SU-DHL-6 (cell line): ENCODE data around the gene DCHS2.

Experiments
- CTCF ChIP-seq: fragments of 200-600 bp; sonication (generic); IDR thresholded peaks from one replicate; pipeline ENCODE4 v1.5.1; 2017; ENCODE audit warnings: antibody characterized with exemption, mild to moderate bottlenecking, low read length, moderate library complexity; ENCODE audit not compliant: insufficient read depth, poor library complexity, severe bottlenecking
- EZH2phosphoT487 ChIP-seq: fragments of 200-600 bp; sonication (generic), shearing (Covaris generic); conservative IDR thresholded peaks from 2 replicates; pipeline ENCODE4 v1.6.1; 2018; ENCODE audit warnings: mild to moderate bottlenecking, antibody characterized with exemption, low read length, moderate library complexity, mixed read lengths

DNA sequence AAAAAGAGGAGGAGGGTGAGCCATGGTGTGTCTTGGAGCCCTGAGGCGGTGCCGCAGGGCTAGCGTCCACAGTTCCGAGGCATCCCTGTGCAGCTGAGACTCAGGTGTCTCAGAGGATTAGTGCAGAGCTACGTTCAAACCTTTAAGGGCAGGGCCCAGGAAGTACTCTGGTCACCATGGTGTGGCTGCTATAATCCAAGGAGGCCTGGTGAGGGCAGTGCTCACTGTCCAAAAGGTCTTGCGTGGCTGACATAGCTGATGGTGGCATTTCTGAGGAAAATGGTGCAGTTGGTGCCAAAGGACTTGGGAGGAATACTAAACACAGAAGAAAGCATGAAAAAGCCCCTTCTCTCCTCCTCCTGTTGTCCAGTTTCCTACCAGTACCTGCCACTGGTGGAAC lies 146.9 kb downstream of the DCHS2 start:
- no peak for TF ChIP-seq CTCF
- no peak for TF ChIP-seq EZH2phosphoT487
